Right ventricle myocardium superior (tissue), 1 donor: ENCODE results near the gene ELFN2. TPM values are rescaled to one million over a fixed set of nuclear protein-coding genes. Genes with fewer than 3 reads are reported as not detected.

Experiments
- total RNA-seq: library from RNA; stranded (reverse); fragmentation: NEBNext Ultra II Directional; extraction: Animal tissue kit (Norgen Biotek cat#: 25700); gene quantifications from one replicate; pipeline ENCODE4 v1.2.1, GENCODE V29; 2021
- donor health status: DM: no; HTN: yes; CAD: no; lungs with severe emphysema.

Gene ELFN2
- total RNA-seq, 1 donor from 2014 or later: 0.19 TPM

Other genes with a start within 250 kb of the ELFN2 start
- gene C1QTNF6, start 239.2 kb downstream of the ELFN2 start, total RNA-seq: 1.5 TPM
- not detected for gene SSTR3, start 215.0 kb downstream of the ELFN2 start, total RNA-seq
- 4.1 TPM for gene RAC2, start 183.2 kb downstream of the ELFN2 start, total RNA-seq
- 7.0 TPM for gene CYTH4, start 145.0 kb downstream of the ELFN2 start, total RNA-seq
- 12.7 TPM for gene MFNG, start 58.9 kb upstream of the ELFN2 start, total RNA-seq
- 8.3 TPM for gene CARD10, start 91.9 kb upstream of the ELFN2 start, total RNA-seq
- gene CDC42EP1, start 133.0 kb upstream of the ELFN2 start, total RNA-seq: 15.4 TPM
- not detected for gene LGALS2, start 152.6 kb upstream of the ELFN2 start, total RNA-seq
- gene GGA1, start 181.4 kb upstream of the ELFN2 start, total RNA-seq: 22.3 TPM
- gene SH3BP1, start 212.2 kb upstream of the ELFN2 start, total RNA-seq: 1.9 TPM
- 17.6 TPM for gene PDXP, start 231.2 kb upstream of the ELFN2 start, total RNA-seq
- gene LGALS1, start 248.2 kb upstream of the ELFN2 start, total RNA-seq: 1,068 TPM